Heart left ventricle (tissue), 13 donors: ENCODE data around the gene USP16.

ENCODE experiments used
- POLR2A ChIP-seq, 2 donors: fragments of 450-650 bp; IDR thresholded peaks; one replicate each; pipeline ENCODE4 v1.6.1; 2017; ENCODE audit warnings: antibody characterized with exemption in 2 of 2, mild to moderate bottlenecking in 2 of 2, moderate library complexity in 2 of 2
- TF ChIP-seq, protein P1 (sequence below), 12 donors: fragments of 200-600 bp; sonication (generic) in 4 of 12; IDR thresholded peaks; one replicate each; pipeline versions ENCODE4 v1.5.0 to v1.8.0; 2018 to 2022; ENCODE audit warnings: antibody characterized with exemption in 12 of 12, mild to moderate bottlenecking in 5 of 12
- donor health status: ischemic (EF 13 %, LVEDD 7.1; RV severe dilation, severe dysfunction).
- donor health status: DM: no; HTN: yes; CAD: no.
- donor health status: DM: no; HTN: no; CAD: no.
- donor health status: ischemic (EF 25% LVEDD 6.9; RV normal size, moderate dysfunction).
- donor health status: ischemic (EF 25% LVEDD 5.7; RV mildly dilated, moderate dysfunction).
- donor health status: ischemic (EF 35%, LVEDD 5.7; RV mildly dilated, moderate dysfunction).
- donor health status: nonischemic (EF 11% LVEDD 7.7; RV severe dilation, severe dysfunction).
- donor health status: DM: yes; HTN: yes; CAD: no.
- donor health status: PGD.
- donor health status: ischemic (EF 29% LVEDD 5.4; RV normal size, mild dysfunction).
- donor health status: nonischemic (EF 23%, LVEDD 6.1; RV moderate dilation, normal function).

DNA sequence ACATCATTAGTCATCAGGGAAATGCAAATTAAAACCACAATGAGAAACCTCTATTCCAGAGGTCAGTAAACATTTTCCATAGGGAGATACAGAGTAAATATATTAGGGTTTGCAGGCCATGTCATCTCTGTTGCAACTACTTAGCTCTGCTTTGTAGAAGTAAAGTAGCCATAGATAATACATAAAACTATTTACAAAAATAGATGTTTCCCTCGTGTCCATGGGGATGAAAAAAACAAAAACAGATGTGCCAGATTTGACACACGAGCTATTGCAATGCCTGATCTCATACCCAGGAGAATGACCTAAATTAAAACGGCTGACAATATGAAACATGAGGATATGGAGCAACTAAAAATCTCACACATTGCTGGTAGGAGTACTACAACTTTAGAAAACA lies 49.1 kb upstream of the USP16 start:
- TF ChIP-seq, protein P1, sequence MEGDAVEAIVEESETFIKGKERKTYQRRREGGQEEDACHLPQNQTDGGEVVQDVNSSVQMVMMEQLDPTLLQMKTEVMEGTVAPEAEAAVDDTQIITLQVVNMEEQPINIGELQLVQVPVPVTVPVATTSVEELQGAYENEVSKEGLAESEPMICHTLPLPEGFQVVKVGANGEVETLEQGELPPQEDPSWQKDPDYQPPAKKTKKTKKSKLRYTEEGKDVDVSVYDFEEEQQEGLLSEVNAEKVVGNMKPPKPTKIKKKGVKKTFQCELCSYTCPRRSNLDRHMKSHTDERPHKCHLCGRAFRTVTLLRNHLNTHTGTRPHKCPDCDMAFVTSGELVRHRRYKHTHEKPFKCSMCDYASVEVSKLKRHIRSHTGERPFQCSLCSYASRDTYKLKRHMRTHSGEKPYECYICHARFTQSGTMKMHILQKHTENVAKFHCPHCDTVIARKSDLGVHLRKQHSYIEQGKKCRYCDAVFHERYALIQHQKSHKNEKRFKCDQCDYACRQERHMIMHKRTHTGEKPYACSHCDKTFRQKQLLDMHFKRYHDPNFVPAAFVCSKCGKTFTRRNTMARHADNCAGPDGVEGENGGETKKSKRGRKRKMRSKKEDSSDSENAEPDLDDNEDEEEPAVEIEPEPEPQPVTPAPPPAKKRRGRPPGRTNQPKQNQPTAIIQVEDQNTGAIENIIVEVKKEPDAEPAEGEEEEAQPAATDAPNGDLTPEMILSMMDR (IDR thresholded peaks at IDR 0.05), result no peak
- no peak for TF ChIP-seq POLR2A (IDR thresholded peaks at IDR 0.05)
